PC-3 (cell line): ENCODE measurements around the gene LHFPL2.

Source experiments
- CTCF ChIP-seq: fragments of 300-600 bp; sonication (generic); conservative IDR thresholded peaks from 2 replicates; pipeline ENCODE4 v1.5.1; 2017; ENCODE audit warnings: antibody characterized with exemption, low read depth, mild to moderate bottlenecking, low read length
- EZH2 ChIP-seq: fragments of 300-600 bp; sonication (generic); IDR thresholded peaks from one replicate; pipeline ENCODE4 v1.6.1; 2017; ENCODE audit warnings: antibody characterized with exemption, mild to moderate bottlenecking, low read length; ENCODE audit not compliant: unreplicated experiment
- EZH2phosphoT487 ChIP-seq: fragments of 300-600 bp; sonication (generic); IDR thresholded peaks from 2 replicates; pipeline ENCODE4 v1.6.1; 2018; ENCODE audit warnings: mild to moderate bottlenecking, antibody characterized with exemption, low read length, borderline replicate concordance

- TF ChIP-seq CTCF (no peak), EZH2phosphoT487 (no peak), EZH2 (no peak)
Observed at GRCh38 chr5:78630047-78630446, 18.5 kb downstream of the LHFPL2 start.
